Measurements from ENCODE around the gene ANXA5.
"Not testable (repeated sequence)": the region's sequence is repeated elsewhere in the genome, so short reads cannot be mapped to it uniquely, and the experiment has no call there.

The ANXA5 gene

GRCh38 chr4:121676345-121677075 lies 20.3 kb downstream of the ANXA5 start:
- DNase-seq, result no peak

- no peak for DNase-seq
Measured at GRCh38 chr4:121675715-121676114, 21.1 kb downstream of the ANXA5 start.

GRCh38 chr4:121674696-121675095 lies 22.1 kb downstream of the ANXA5 start:
- no peak for DNase-seq

- no peak for DNase-seq
Measured at GRCh38 chr4:121674191-121674590, 22.6 kb downstream of the ANXA5 start.

GRCh38 chr4:121669163-121669550 lies 27.6 kb downstream of the ANXA5 start:
- no peak for DNase-seq

- DNase-seq, result no peak
Measured at GRCh38 chr4:121668368-121669162, 28.2 kb downstream of the ANXA5 start.

GRCh38 chr4:121666091-121666679 lies 30.6 kb downstream of the ANXA5 start:
- DNase-seq, result no peak

- DNase-seq, result no peak
Measured at GRCh38 chr4:121665371-121665770, 31.4 kb downstream of the ANXA5 start.

- no peak for DNase-seq
Measured at GRCh38 chr4:121662225-121662624, 34.6 kb downstream of the ANXA5 start.

GRCh38 chr4:121660175-121660933 lies 36.4 kb downstream of the ANXA5 start:
- DNase-seq, result not testable (repeated sequence)

- no peak for DNase-seq
Measured at GRCh38 chr4:121658125-121658524, 38.7 kb downstream of the ANXA5 start.

GRCh38 chr4:121656269-121656641 lies 40.5 kb downstream of the ANXA5 start:
- DNase-seq, result no peak

GRCh38 chr4:121655320-121656268 lies 41.2 kb downstream of the ANXA5 start:
- no peak for DNase-seq

GRCh38 chr4:121654738-121655137 lies 42.0 kb downstream of the ANXA5 start:
- no peak for DNase-seq

- DNase-seq, result no peak
Measured at GRCh38 chr4:121653986-121654385, 42.8 kb downstream of the ANXA5 start.

- no peak for DNase-seq
Measured at GRCh38 chr4:121653214-121653613, 43.6 kb downstream of the ANXA5 start.

- no peak for DNase-seq
Measured at GRCh38 chr4:121651597-121651996, 45.2 kb downstream of the ANXA5 start.

- no peak for DNase-seq
Measured at GRCh38 chr4:121650741-121651140, 46.0 kb downstream of the ANXA5 start.

GRCh38 chr4:121648516-121648915 lies 48.3 kb downstream of the ANXA5 start:
- no peak for DNase-seq

GRCh38 chr4:121642876-121643585 lies 53.7 kb downstream of the ANXA5 start:
- no peak for DNase-seq

- DNase-seq, result no peak
Measured at GRCh38 chr4:121642292-121642691, 54.5 kb downstream of the ANXA5 start.
